Measurements from ENCODE around the gene NALF2. TPM values are rescaled to one million over a fixed set of nuclear protein-coding genes. Genes with fewer than 3 reads are reported as not detected.

Gene NALF2
- polyA plus RNA-seq (2011; rRNA removed) (not detected in 2 replicates), polyA minus RNA-seq (2011; rRNA and poly(A)+ RNA removed) (not detected in 2 replicates)

GRCh38 chrX:69503782-69504625 lies at the start of gene NALF2:
Gene NALF2 (plus strand): TSS chrX:69504326. CDS start chrX:69505283, 957 bp downstream.
- Histone ChIP-seq H3K4me3 (ENCODE audit: low read depth, low read length) (no peak within 1 kb of the TSS), H3K27me3 (ENCODE audit: control insufficient read depth, insufficient read depth, low read length) (peaks cover 7% of the 10 kb centered on the region; the same call in 1 of the 2 replicates), H3K36me3 (ENCODE audit: control insufficient read depth, insufficient read depth, low read length) (no peaks in the 10 kb centered on the region)
- CTCF ChIA-PET = no interaction called here
- POLR2A ChIA-PET = no interaction called here
- DNase-seq (ENCODE audit: low read depth) = no peak
- TF ChIP-seq CTCF (IDR thresholded peaks at IDR 0.05; ENCODE audit: insufficient read depth, low read depth, low read length) = no peak

- DNase-seq (ENCODE audit: low read depth) = no peak
- ChIA-PET CTCF (no interaction called here), POLR2A (no interaction called here)
- Histone ChIP-seq H3K27me3 (ENCODE audit: control insufficient read depth, insufficient read depth, low read length) (no peaks in the 10 kb centered on the region), H3K36me3 (ENCODE audit: control insufficient read depth, insufficient read depth, low read length) (no peaks in the 10 kb centered on the region), H3K4me3 (ENCODE audit: low read depth, low read length) (no peak overlapping the region)
- no peak for TF ChIP-seq CTCF (IDR thresholded peaks at IDR 0.05; ENCODE audit: insufficient read depth, low read depth, low read length)
These were observed 46.4 kb upstream of the NALF2 start for GRCh38 chrX:69457756-69458155.

GRCh38 chrX:69466546-69466945 lies 37.6 kb upstream of the NALF2 start:
- H3K27me3 ChIP-seq (ENCODE audit: control insufficient read depth, insufficient read depth, low read length) = no peaks in the 10 kb centered on the region

GRCh38 chrX:69469975-69470374 lies 34.2 kb upstream of the NALF2 start:
- Histone ChIP-seq H3K36me3 (ENCODE audit: control insufficient read depth, insufficient read depth, low read length) (no peaks in the 10 kb centered on the region), H3K4me3 (ENCODE audit: low read depth, low read length) (no peak overlapping the region), H3K27me3 (ENCODE audit: control insufficient read depth, insufficient read depth, low read length) (no peaks in the 10 kb centered on the region)
- POLR2A ChIA-PET = no interaction called here
- TF ChIP-seq CTCF (IDR thresholded peaks at IDR 0.05; ENCODE audit: insufficient read depth, low read depth, low read length) = no peak
- no peak for DNase-seq (ENCODE audit: low read depth)
- CTCF ChIA-PET = interaction anchor here (0.6 kb wide), 1 partner anchor 10 kb away, joined by 3 read pairs; no protein-coding TSS in a partner anchor

More at GRCh38 chrX:69466546-69466945, 37.6 kb upstream of the NALF2 start:
- TF ChIP-seq CTCF (IDR thresholded peaks at IDR 0.05; ENCODE audit: insufficient read depth, low read depth, low read length) = no peak
- Histone ChIP-seq H3K36me3 (ENCODE audit: control insufficient read depth, insufficient read depth, low read length) (no peaks in the 10 kb centered on the region), H3K4me3 (ENCODE audit: low read depth, low read length) (no peak overlapping the region)
- POLR2A ChIA-PET = no interaction called here
- no peak for DNase-seq (ENCODE audit: low read depth)
- CTCF ChIA-PET = no interaction called here

GRCh38 chrX:69489625-69490024 lies 14.5 kb upstream of the NALF2 start:
- no peak overlapping the region for H3K4me3 ChIP-seq (ENCODE audit: low read depth, low read length)
- CTCF ChIA-PET = no interaction called here

More at GRCh38 chrX:69489625-69490024, 14.5 kb upstream of the NALF2 start:
- no peak for TF ChIP-seq CTCF (IDR thresholded peaks at IDR 0.05; ENCODE audit: insufficient read depth, low read depth, low read length)
- DNase-seq (ENCODE audit: low read depth) = no peak
- POLR2A ChIA-PET = no interaction called here
- Histone ChIP-seq H3K36me3 (ENCODE audit: control insufficient read depth, insufficient read depth, low read length) (no peaks in the 10 kb centered on the region), H3K27me3 (ENCODE audit: control insufficient read depth, insufficient read depth, low read length) (no peaks in the 10 kb centered on the region)

All from BJ (cell line).